Thoracic aorta (tissue), 2 donors: ENCODE data around the gene DEFB129. TPM values are rescaled to one million over a fixed set of nuclear protein-coding genes. Genes with fewer than 3 reads are reported as not detected.

Experiments used
- ATAC-seq: fragments of 150-250 bp; one replicate; pipeline ENCODE4 v1.8.0; 2017; ENCODE audit warnings: low read depth; ENCODE audit not compliant: insufficient number of reproducible peaks, low FRiP score
- DNase-seq: peaks from one replicate; pipeline ENCODE4 v3.0.0-alpha.2; 2020; ENCODE audit warnings: low spot score
- H3K27ac ChIP-seq, 2 donors: fragments of 200-600 bp; sonication (generic); 1 replicate in 1 of 2; 2 replicates in 1 of 2; pipeline ENCODE4 v1.5.1; 2016; ENCODE audit warnings: mild to moderate bottlenecking in 2 of 2, moderate library complexity in 2 of 2
- H3K27me3 ChIP-seq: fragments of 200-600 bp; sonication (generic); replicated peaks from 2 replicates; pipeline ENCODE4 v1.6.0; 2016; ENCODE audit warnings: mild to moderate bottlenecking; ENCODE audit not compliant: insufficient read depth
- H3K36me3 ChIP-seq: fragments of 200-600 bp; sonication (generic); one replicate; pipeline ENCODE4 v1.5.1; 2016
- H3K4me1 ChIP-seq, 2 donors: fragments of 200-600 bp; sonication (generic); 1 replicate in 1 of 2; 2 replicates in 1 of 2; pipeline versions ENCODE4 v1.5.1 to v1.6.0; 2016; ENCODE audit warnings: low read depth in 2 of 2, mild to moderate bottlenecking in 1 of 2; ENCODE audit not compliant: control insufficient read depth in 1 of 2
- H3K4me3 ChIP-seq: fragments of 200-600 bp; sonication (generic); 2 replicates; pipeline ENCODE4 v1.5.1; 2016; ENCODE audit warnings: mild to moderate bottlenecking
- H3K9me3 ChIP-seq: fragments of 200-600 bp; sonication (generic); 2 replicates; pipeline ENCODE4 v1.5.1; 2016
- total RNA-seq, 2 donors: library from RNA; depleted of rRNA; stranded (reverse); fragments of >200 nt; gene quantifications; one replicate each; pipeline versions ENCODE4 v1.1.0 to v1.2.3, GENCODE V29; 2016
- TF ChIP-seq, protein P1 (sequence below): fragments of 200-600 bp; sonication (generic); IDR thresholded peaks from one replicate; pipeline ENCODE4 v1.5.1; 2019; ENCODE audit warnings: antibody characterized with exemption

DEFB129 gene
- total RNA-seq, 2 donors from 2014 or later: not detected

DNA sequence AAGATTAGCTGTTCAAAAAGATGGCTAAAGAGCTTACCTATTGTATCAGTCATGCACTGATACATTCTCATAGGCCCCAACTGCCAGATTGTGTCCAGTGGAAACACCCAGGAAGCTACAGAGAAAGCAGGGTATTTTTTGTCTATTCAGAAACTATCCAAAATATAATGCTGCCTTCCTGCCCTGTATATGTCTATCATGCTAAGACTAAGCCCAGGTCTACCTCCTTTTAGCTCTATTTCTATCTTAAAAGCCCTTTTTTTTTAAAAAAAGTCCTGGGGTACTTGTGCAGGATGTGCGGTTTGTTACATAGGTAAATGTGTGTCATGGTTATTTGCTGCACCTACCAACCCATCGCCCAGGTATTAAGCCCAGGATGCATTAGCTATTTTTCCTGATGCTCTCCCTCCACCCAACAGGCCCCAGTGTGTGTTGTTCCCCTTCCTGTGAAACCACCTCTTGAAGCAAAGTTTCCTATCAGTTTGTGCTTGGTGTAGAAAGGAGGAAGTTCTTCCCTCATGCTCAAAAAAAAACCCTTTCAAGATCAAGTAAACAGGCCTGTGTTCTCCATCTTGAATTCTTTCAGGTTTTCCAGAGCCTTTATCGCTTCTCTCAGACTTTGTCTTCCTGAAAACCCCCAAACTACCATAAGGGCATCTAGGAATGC, 514 bp downstream of the DEFB129 start:
- TF ChIP-seq, protein P1, sequence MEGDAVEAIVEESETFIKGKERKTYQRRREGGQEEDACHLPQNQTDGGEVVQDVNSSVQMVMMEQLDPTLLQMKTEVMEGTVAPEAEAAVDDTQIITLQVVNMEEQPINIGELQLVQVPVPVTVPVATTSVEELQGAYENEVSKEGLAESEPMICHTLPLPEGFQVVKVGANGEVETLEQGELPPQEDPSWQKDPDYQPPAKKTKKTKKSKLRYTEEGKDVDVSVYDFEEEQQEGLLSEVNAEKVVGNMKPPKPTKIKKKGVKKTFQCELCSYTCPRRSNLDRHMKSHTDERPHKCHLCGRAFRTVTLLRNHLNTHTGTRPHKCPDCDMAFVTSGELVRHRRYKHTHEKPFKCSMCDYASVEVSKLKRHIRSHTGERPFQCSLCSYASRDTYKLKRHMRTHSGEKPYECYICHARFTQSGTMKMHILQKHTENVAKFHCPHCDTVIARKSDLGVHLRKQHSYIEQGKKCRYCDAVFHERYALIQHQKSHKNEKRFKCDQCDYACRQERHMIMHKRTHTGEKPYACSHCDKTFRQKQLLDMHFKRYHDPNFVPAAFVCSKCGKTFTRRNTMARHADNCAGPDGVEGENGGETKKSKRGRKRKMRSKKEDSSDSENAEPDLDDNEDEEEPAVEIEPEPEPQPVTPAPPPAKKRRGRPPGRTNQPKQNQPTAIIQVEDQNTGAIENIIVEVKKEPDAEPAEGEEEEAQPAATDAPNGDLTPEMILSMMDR: no peak
- no peaks in the 10 kb centered on the region for H3K4me1 ChIP-seq
- no peaks in the 10 kb centered on the region for H3K27me3 ChIP-seq
- no peak overlapping the region for H3K4me3 ChIP-seq
- no peaks in the 10 kb centered on the region for H3K9me3 ChIP-seq
- DNase-seq: no peak
- no peak for ATAC-seq
- H3K27ac ChIP-seq: no peak overlapping the region
- H3K36me3 ChIP-seq: no peaks in the 10 kb centered on the region

DNA sequence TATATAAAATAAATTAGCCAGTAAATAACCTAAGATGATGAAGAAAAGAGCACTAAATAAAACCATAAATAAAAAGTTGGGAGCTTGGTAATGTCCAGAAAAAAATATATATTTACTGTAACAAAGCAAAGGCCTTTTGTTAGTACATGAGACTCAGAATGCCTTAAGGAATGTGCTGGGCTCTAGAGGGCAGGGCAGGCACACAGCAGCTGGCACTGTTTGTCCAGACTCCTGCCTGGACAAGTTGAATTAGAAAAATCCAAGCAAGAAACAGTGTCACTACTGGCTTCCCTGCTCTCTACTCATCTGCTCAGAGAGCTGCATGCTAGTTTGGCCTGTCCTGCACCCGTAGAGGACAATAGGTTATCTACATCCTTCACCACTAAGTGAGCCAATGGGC, 8.8 kb downstream of the DEFB129 start:
- no peaks in the 10 kb centered on the region for H3K27me3 ChIP-seq
- H3K4me3 ChIP-seq: no peak overlapping the region
- H3K27ac ChIP-seq: no peak overlapping the region
- no peaks in the 10 kb centered on the region for H3K36me3 ChIP-seq
- H3K4me1 ChIP-seq: no peaks in the 10 kb centered on the region
- TF ChIP-seq, protein P1: no peak
- no peaks in the 10 kb centered on the region for H3K9me3 ChIP-seq
- DNase-seq (no peak), ATAC-seq (no peak)

DNA sequence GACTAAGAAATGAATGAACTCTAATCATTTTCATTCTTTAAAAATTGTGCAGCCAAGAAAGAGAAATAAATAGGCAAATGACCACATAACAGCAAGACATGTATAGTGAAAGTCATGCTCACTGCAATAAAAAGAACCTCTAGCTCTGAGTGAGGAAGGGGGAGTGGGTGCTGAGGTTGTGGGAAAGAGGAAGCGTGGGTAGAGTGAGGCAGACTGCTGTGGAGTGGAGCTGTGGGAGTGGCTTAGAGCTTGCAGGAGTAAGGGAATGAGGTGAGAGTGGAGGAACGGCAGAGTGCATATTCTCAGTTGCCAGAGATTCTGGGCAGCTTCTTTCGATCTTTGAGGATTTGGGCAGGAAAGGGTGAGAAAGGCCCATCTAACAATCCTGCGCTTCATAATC, 10.4 kb downstream of the DEFB129 start:
- no peaks in the 10 kb centered on the region for H3K9me3 ChIP-seq
- no peaks in the 10 kb centered on the region for H3K4me1 ChIP-seq
- DNase-seq (no peak), ATAC-seq (no peak)
- no peak overlapping the region for H3K27ac ChIP-seq
- no peaks in the 10 kb centered on the region for H3K27me3 ChIP-seq
- H3K4me3 ChIP-seq: peak overlapping the region; percentile 35
- no peaks in the 10 kb centered on the region for H3K36me3 ChIP-seq
- TF ChIP-seq, protein P1: no peak

DNA sequence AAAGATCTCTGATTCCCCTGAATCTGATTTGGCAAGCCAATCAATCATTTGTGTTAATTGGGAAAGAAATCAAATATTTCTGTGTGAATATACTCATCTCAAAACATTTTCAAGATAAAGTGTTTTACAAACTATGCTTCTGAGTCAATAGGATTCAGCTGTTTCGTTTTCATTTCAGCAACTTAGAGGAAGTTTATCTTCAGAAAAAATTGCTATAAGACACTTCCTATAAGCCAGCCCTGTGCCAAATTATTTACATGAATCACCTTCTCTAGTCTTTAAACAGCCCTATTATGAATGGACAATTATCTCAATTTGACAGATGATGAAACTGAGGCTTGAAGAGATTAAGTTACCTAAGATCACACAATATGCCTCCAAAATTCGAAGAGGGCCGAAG, 10.9 kb downstream of the DEFB129 start:
- TF ChIP-seq, protein P1: no peak
- H3K9me3 ChIP-seq: no peaks in the 10 kb centered on the region
- DNase-seq (no peak), ATAC-seq (no peak)
- no peak overlapping the region for H3K27ac ChIP-seq
- H3K36me3 ChIP-seq: no peaks in the 10 kb centered on the region
- no peaks in the 10 kb centered on the region for H3K4me1 ChIP-seq
- H3K4me3 ChIP-seq: peak overlapping the region; percentile 35
- H3K27me3 ChIP-seq: no peaks in the 10 kb centered on the region

- H3K9me3 ChIP-seq: no peaks in the 10 kb centered on the region
- no peaks in the 10 kb centered on the region for H3K36me3 ChIP-seq
- no peaks in the 10 kb centered on the region for H3K4me1 ChIP-seq
- DNase-seq (no peak), ATAC-seq (no peak)
- H3K27me3 ChIP-seq: no peaks in the 10 kb centered on the region
- H3K27ac ChIP-seq: no peak overlapping the region
- TF ChIP-seq, protein P1: no peak
- no peak overlapping the region for H3K4me3 ChIP-seq
Measured at GRCh38 chr20:242905-243304, 15.8 kb downstream of the DEFB129 start.
